A673 (cell line): Measurements from ENCODE around the gene INAFM1.

Source experiments
- CTCF ChIP-seq: fragments of 300-800, 200-600 bp; sonication (generic); conservative IDR thresholded peaks from 2 replicates; pipeline ENCODE4 v1.5.1; 2017; ENCODE audit warnings: low read depth, mild to moderate bottlenecking, antibody characterized with exemption, low read length, moderate library complexity, mixed read lengths
- EZH2 ChIP-seq: fragments of 200-600 bp; sonication (generic); IDR thresholded peaks from 2 replicates; pipeline ENCODE4 v1.6.1; 2017; ENCODE audit warnings: borderline replicate concordance, low read depth, mild to moderate bottlenecking, mixed read lengths, antibody characterized with exemption, low read length; ENCODE audit not compliant: poor library complexity, severe bottlenecking

GRCh38 chr19:47240996-47241918 is 33.4 kb upstream of the INAFM1 start:
- TF ChIP-seq CTCF (no peak), EZH2 (no peak)
